T-helper 1 cell treated with Interleukin-12 subunit alpha and Interleukin-12 subunit beta and Interleukin-4 antibody, amounts not matched to agents 30 μg/mL and 1 μg/mL, for 36 hours (primary cell): Measurements from ENCODE around the gene PTBP3.

Experiments used
- H3K27ac Mint-ChIP-seq: one replicate; pipeline ENCODE4 v1.8.0; 2021; ENCODE audit warnings: mild to moderate bottlenecking, mixed read lengths
- H3K27me3 Mint-ChIP-seq: one replicate; pipeline ENCODE4 v1.8.0; 2021; ENCODE audit warnings: low read depth, mixed read lengths
- H3K36me3 Mint-ChIP-seq: one replicate; pipeline ENCODE4 v1.8.0; 2021; ENCODE audit warnings: low read depth, mixed read lengths
- H3K4me1 Mint-ChIP-seq: one replicate; pipeline ENCODE4 v1.8.0; 2021; ENCODE audit warnings: low read depth, mixed read lengths
- H3K4me3 Mint-ChIP-seq: one replicate; pipeline ENCODE4 v1.8.0; 2021; ENCODE audit warnings: mild to moderate bottlenecking, moderate library complexity, mixed read lengths
- H3K9me3 Mint-ChIP-seq: one replicate; pipeline ENCODE4 v1.8.0; 2021; ENCODE audit warnings: mixed read lengths

PTBP3 gene

DNA sequence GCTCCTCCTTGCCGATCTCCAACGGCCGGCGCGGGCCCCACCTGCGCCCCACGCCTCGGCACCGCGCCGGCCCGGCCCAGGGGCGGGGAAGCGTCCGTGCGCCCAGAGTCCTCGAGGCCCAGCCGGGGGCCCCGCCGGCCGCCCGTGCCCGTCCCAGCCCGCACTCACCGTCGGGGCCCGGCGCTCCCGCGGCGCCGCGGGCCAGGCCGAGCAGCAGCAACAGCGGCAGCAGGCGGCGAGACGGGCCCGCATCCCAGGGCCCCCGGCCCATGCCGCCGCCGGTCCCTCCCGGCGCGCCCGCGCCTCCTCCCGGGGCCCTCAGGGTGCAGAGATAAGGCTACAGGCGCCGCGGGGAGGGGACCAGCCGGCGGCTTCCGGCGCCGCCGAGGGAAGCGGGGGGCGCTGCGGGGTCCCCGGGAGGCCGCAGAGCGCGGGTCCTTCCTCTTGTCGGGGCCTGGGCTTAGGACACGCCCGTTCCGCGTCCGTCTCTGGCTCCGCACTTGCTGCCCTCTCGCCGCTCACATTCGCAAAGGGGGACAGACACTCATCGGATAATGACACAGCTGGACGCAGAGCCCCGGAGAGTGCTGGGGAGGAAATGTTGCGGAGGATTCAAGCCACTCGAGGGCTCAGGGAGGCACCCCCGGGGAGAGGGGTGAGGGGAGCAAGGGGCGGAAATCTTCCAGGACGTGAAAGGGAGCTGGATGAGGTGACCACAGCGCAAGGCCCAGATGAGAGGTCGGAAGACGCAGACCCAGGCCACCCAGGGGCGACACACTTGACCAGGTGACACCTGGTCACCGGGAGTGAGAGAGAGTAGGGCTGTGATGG, 158.2 kb downstream of the PTBP3 start, which contains the start of gene SUSD1:
SUSD1 (minus strand) TSS at position 333 of the 831 bp plus-strand sequence; CDS start at position 271, 62 bp downstream.
- peak within 1 kb of the TSS; percentile 96 for H3K27ac Mint-ChIP-seq
- peaks cover 28% of the 10 kb centered on the region for H3K36me3 Mint-ChIP-seq
- no peaks in the 10 kb centered on the region for H3K27me3 Mint-ChIP-seq
- H3K9me3 Mint-ChIP-seq, result no peaks in the 10 kb centered on the region
- H3K4me1 Mint-ChIP-seq, result peaks cover 58% of the 10 kb centered on the region
- H3K4me3 Mint-ChIP-seq, result peak within 1 kb of the TSS; percentile 86

- Mint-ChIP-seq H3K4me3 (peak overlapping the region; percentile 86), H3K27ac (peak overlapping the region; percentile 96), H3K27me3 (no peaks in the 10 kb centered on the region), H3K9me3 (no peaks in the 10 kb centered on the region), H3K36me3 (peaks cover 30% of the 10 kb centered on the region), H3K4me1 (peaks cover 60% of the 10 kb centered on the region)
Measured at GRCh38 chr9:112174222-112174964, 159.0 kb downstream of the PTBP3 start.

GRCh38 chr9:112173489-112174221, 159.8 kb downstream of the PTBP3 start:
- H3K27me3 Mint-ChIP-seq, result no peaks in the 10 kb centered on the region
- no peaks in the 10 kb centered on the region for H3K9me3 Mint-ChIP-seq
- H3K4me1 Mint-ChIP-seq, result peaks cover 67% of the 10 kb centered on the region
- peak overlapping the region; percentile 86 for H3K4me3 Mint-ChIP-seq
- peaks cover 32% of the 10 kb centered on the region for H3K36me3 Mint-ChIP-seq
- H3K27ac Mint-ChIP-seq, result peak overlapping the region; percentile 96

DNA sequence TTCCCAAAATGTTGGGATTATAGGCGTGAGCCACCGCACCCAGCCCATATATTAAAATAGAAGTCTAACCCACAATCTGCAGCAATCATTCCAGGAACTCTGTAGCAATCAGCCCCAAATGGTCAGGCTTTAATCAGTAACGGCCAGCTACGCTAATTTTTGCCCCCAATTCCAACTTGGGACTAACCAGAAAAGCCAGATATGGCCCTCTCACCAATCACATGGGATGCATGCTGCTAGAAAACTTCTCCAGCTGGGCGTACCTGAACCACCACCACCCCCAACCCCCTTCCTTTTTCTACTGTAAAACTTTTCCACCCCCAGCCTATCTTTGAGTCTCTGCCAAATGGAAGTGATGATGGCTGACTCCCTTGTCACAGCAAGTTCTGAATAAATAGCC, 162.5 kb downstream of the PTBP3 start:
- Mint-ChIP-seq H3K36me3 (peaks cover 36% of the 10 kb centered on the region), H3K27me3 (no peaks in the 10 kb centered on the region), H3K27ac (no peak overlapping the region), H3K4me3 (no peak overlapping the region), H3K4me1 (peaks cover 65% of the 10 kb centered on the region), H3K9me3 (no peaks in the 10 kb centered on the region)

DNA sequence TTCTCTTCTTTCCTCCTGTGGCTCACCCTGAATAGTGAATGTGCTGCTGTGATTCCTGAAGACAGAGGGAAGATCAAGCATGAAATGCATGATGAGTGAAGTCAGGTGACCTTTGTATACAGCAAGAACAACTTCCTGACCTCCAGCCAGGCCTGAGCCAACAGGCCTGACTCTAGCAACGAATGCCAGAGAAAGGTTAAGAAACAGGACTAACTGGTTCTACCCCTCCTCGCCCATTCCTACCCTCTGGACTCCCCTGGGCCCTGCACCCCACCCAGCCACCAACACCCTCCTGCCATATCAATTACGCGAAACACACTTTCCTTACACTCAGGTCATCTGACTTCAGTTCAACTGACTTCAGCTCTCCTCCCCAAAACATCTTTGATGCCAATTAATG, 163.2 kb downstream of the PTBP3 start:
- peaks cover 64% of the 10 kb centered on the region for H3K4me1 Mint-ChIP-seq
- H3K27ac Mint-ChIP-seq, result no peak overlapping the region
- peaks cover 34% of the 10 kb centered on the region for H3K36me3 Mint-ChIP-seq
- no peaks in the 10 kb centered on the region for H3K27me3 Mint-ChIP-seq
- H3K9me3 Mint-ChIP-seq, result no peaks in the 10 kb centered on the region
- H3K4me3 Mint-ChIP-seq, result no peak overlapping the region

GRCh38 chr9:112169368-112169767, 164.1 kb downstream of the PTBP3 start:
- peaks cover 62% of the 10 kb centered on the region for H3K4me1 Mint-ChIP-seq
- H3K27ac Mint-ChIP-seq, result no peak overlapping the region

GRCh38 chr9:112168197-112168596, 165.2 kb downstream of the PTBP3 start:
- H3K27ac Mint-ChIP-seq, result peak overlapping the region; percentile 29
- H3K27me3 Mint-ChIP-seq, result no peaks in the 10 kb centered on the region
- peaks cover 54% of the 10 kb centered on the region for H3K4me1 Mint-ChIP-seq
- H3K36me3 Mint-ChIP-seq, result peaks cover 27% of the 10 kb centered on the region
- peak overlapping the region; percentile 35 for H3K4me3 Mint-ChIP-seq
- H3K9me3 Mint-ChIP-seq, result no peaks in the 10 kb centered on the region

More at GRCh38 chr9:112169368-112169767, 164.1 kb downstream of the PTBP3 start:
- peaks cover 32% of the 10 kb centered on the region for H3K36me3 Mint-ChIP-seq
- H3K27me3 Mint-ChIP-seq, result no peaks in the 10 kb centered on the region
- no peak overlapping the region for H3K4me3 Mint-ChIP-seq
- no peaks in the 10 kb centered on the region for H3K9me3 Mint-ChIP-seq
